Brain microvascular endothelial cell (primary cell): Measurements from ENCODE around the gene VILL.

Experiments used
- DNase-seq: peaks from one replicate; pipeline ENCODE4 v3.0.0-alpha.2; 2020
- H3K27ac ChIP-seq: fragments of 250-450 bp; sonication (Bioruptor Pico); 2 replicates; pipeline ENCODE4 v1.5.1; 2020; ENCODE audit warnings: mild to moderate bottlenecking, moderate library complexity
- H3K27me3 ChIP-seq: fragments of 250-450 bp; sonication (Bioruptor Pico); replicated peaks from 2 replicates; pipeline ENCODE4 v1.5.1; 2020; ENCODE audit warnings: mild to moderate bottlenecking
- H3K36me3 ChIP-seq: fragments of 250-450 bp; sonication (Bioruptor Pico); replicated peaks from 2 replicates; pipeline ENCODE4 v1.5.1; 2020; ENCODE audit warnings: mild to moderate bottlenecking
- H3K4me3 ChIP-seq: 2 replicates; pipeline ENCODE4 v1.5.1; 2011; ENCODE audit warnings: low read depth, mild to moderate bottlenecking, control low read depth, low read length, moderate library complexity
- CTCF ChIP-seq: IDR thresholded peaks from 2 replicates; pipeline ENCODE4 v1.5.1; 2011; ENCODE audit warnings: low read depth, mild to moderate bottlenecking, moderate library complexity, low read length, control low read depth, inconsistent platforms; ENCODE audit errors: missing control alignments
- in situ Hi-C: cut with HindIII; loops from 2 replicates; pipeline ENCODE4 v1.10.0; 2017; ENCODE audit warnings: low sequenced_read_pairs, low pct_ligation_motif_present

The VILL gene

GRCh38 chr3:37996785-37997301, 6.3 kb downstream of the VILL start:
- Histone ChIP-seq H3K36me3 (no peaks in the 10 kb centered on the region), H3K4me3 (no peak overlapping the region), H3K27me3 (no peaks in the 10 kb centered on the region), H3K27ac (no peak overlapping the region)
- in situ Hi-C loops: no loop called here
- peak; percentile 78 for DNase-seq
- TF ChIP-seq CTCF: peak; percentile 97

GRCh38 chr3:37997342-37997741, 6.8 kb downstream of the VILL start:
- in situ Hi-C loops: no loop called here
- Histone ChIP-seq H3K4me3 (no peak overlapping the region), H3K27me3 (no peaks in the 10 kb centered on the region), H3K27ac (no peak overlapping the region), H3K36me3 (peaks cover under 1% of the 10 kb centered on the region)
- DNase-seq: no peak
- TF ChIP-seq CTCF: no peak

- in situ Hi-C loops: no loop called here
- no peak overlapping the region for H3K27ac ChIP-seq
- no peak for DNase-seq
Observed at GRCh38 chr3:37997791-37998370, 7.3 kb downstream of the VILL start.

GRCh38 chr3:37999836-38000235, 9.2 kb downstream of the VILL start:
- Histone ChIP-seq H3K4me3 (no peak overlapping the region), H3K27me3 (no peaks in the 10 kb centered on the region), H3K36me3 (peaks cover 2% of the 10 kb centered on the region), H3K27ac (no peak overlapping the region)
- no peak for TF ChIP-seq CTCF
- in situ Hi-C loops: no loop called here
- DNase-seq: no peak

More at GRCh38 chr3:37997791-37998370, 7.3 kb downstream of the VILL start:
- H3K4me3 ChIP-seq: no peak overlapping the region
- H3K27me3 ChIP-seq: no peaks in the 10 kb centered on the region
- TF ChIP-seq CTCF: no peak
- peaks cover 2% of the 10 kb centered on the region for H3K36me3 ChIP-seq

- in situ Hi-C loops: no loop called here
- Histone ChIP-seq H3K36me3 (peaks cover 2% of the 10 kb centered on the region), H3K27ac (no peak overlapping the region)
Observed at GRCh38 chr3:38000242-38000916, 9.8 kb downstream of the VILL start.

More at GRCh38 chr3:38000242-38000916, 9.8 kb downstream of the VILL start:
- DNase-seq: no peak
- Histone ChIP-seq H3K4me3 (no peak overlapping the region), H3K27me3 (no peaks in the 10 kb centered on the region)
- TF ChIP-seq CTCF: no peak
